IMR-90 (cell line): Measurements from ENCODE around the gene MORN4.

Experiments
- CHD1 ChIP-seq: IDR thresholded peaks from 2 replicates; pipeline ENCODE4 v1.6.1; 2012; ENCODE audit warnings: low read depth, low read length, improper control_type of control experiment
- FOS ChIP-seq: fragments of 150-350 bp; IDR thresholded peaks from 2 replicates; pipeline ENCODE4 v1.6.1; 2016; ENCODE audit warnings: low read depth, low read length
- POLR2A ChIP-seq: IDR thresholded peaks from 2 replicates; pipeline ENCODE4 v1.6.1; 2012; ENCODE audit warnings: mild to moderate bottlenecking, low read depth, low read length
- RAD21 ChIP-seq: IDR thresholded peaks from 2 replicates; pipeline ENCODE4 v1.6.1; 2012; ENCODE audit warnings: low read length, improper control_type of control experiment
- RFX5 ChIP-seq: IDR thresholded peaks from 2 replicates; pipeline ENCODE4 v1.8.0; 2012; ENCODE audit warnings: low read depth, mild to moderate bottlenecking, low read length, moderate library complexity
- TF ChIP-seq, protein P1 (sequence below): conservative IDR thresholded peaks from 2 replicates; pipeline ENCODE4 v1.5.1; 2012; ENCODE audit warnings: mild to moderate bottlenecking, low read depth, low read length, improper control_type of control experiment

DNA sequence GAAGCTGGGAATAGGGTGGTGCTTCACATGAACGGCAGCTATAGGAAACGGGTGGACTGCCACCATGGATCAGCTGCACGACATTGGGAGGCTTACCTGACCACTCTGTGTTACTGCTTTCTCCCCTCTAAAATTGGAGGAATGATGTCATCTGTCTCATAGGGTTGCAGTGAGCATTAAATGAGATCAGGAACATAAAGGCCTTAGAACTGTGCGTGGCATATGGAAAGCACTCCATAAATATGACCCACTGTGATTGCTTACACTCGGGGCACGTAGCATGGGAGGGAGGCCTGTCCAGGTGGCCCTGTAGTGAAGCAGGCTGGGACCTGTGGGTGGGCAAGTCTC is 34.1 kb downstream of the MORN4 start:
- TF ChIP-seq CHD1 (no peak), FOS (no peak), POLR2A (no peak), RAD21 (no peak), RFX5 (no peak)
- TF ChIP-seq, protein P1, sequence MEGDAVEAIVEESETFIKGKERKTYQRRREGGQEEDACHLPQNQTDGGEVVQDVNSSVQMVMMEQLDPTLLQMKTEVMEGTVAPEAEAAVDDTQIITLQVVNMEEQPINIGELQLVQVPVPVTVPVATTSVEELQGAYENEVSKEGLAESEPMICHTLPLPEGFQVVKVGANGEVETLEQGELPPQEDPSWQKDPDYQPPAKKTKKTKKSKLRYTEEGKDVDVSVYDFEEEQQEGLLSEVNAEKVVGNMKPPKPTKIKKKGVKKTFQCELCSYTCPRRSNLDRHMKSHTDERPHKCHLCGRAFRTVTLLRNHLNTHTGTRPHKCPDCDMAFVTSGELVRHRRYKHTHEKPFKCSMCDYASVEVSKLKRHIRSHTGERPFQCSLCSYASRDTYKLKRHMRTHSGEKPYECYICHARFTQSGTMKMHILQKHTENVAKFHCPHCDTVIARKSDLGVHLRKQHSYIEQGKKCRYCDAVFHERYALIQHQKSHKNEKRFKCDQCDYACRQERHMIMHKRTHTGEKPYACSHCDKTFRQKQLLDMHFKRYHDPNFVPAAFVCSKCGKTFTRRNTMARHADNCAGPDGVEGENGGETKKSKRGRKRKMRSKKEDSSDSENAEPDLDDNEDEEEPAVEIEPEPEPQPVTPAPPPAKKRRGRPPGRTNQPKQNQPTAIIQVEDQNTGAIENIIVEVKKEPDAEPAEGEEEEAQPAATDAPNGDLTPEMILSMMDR: no peak
